Endothelial cell of umbilical vein (primary cell): Measurements from ENCODE around the gene PERM1. TPM values are rescaled to one million over a fixed set of nuclear protein-coding genes. Genes with fewer than 3 reads are reported as not detected.
"Not testable (repeated sequence)": the region's sequence is repeated elsewhere in the genome, so short reads cannot be mapped to it uniquely, and the experiment has no call there.

ENCODE experiments used
- BruUV-seq: library from RNA; stranded (reverse); fragments of 400-500 nt; replicated peaks from 2 replicates; lab custom pipeline; 2021; lab: Mats Ljungman, UMichigan
- CTCF ChIA-PET: fragments of 300-600, 350-600 bp; sonication (Branson Sonifier 250); formaldehyde crosslinking; loops from one replicate; lab custom pipeline; 2021; ENCODE audit warnings: antibody characterized with exemption, inconsistent platforms; lab: Charles Lee
- POLR2A ChIA-PET: fragments of 300-600, 350-600 bp; sonication (Branson Sonifier 250); formaldehyde crosslinking; loops from one replicate; lab custom pipeline; 2021; ENCODE audit warnings: antibody characterized with exemption, inconsistent platforms; lab: Charles Lee
- DNase-seq: peaks from one replicate; pipeline ENCODE4 v3.0.0-alpha.2; 2011; ENCODE audit warnings: low read depth, low spot score
- FAIRE-seq: peaks from 2 replicates; lab custom pipeline; 2011; peaks lifted over from hg19 to GRCh38; lab: Jason Lieb, UNC
- H2AFZ ChIP-seq: 2 replicates; pipeline ENCODE4 v1.6.0; 2012; ENCODE audit warnings: low read depth, low read length, control low read depth, inconsistent platforms
- H3K27ac ChIP-seq: 2 replicates; pipeline ENCODE4 v1.5.1; 2011; ENCODE audit warnings: low read depth, mild to moderate bottlenecking, control low read depth, low read length, moderate library complexity; ENCODE audit not compliant: insufficient read depth
- H3K27me3 ChIP-seq, 2 experiments: 2 replicates each; pipeline versions ENCODE4 v1.6.0 to v1.6.1; 2011; ENCODE audit warnings: low read length in 2 of 2, mixed read lengths in 1 of 2; ENCODE audit not compliant: control insufficient read depth in 2 of 2, insufficient read depth in 2 of 2
- H3K36me3 ChIP-seq, 2 experiments: 2 replicates in 1 of 2; 3 replicates in 1 of 2; pipeline ENCODE4 v1.5.1; 2011; ENCODE audit warnings: low read length in 2 of 2, mild to moderate bottlenecking in 1 of 2, moderate library complexity in 1 of 2; ENCODE audit not compliant: control insufficient read depth in 2 of 2, insufficient read depth in 2 of 2; ENCODE audit errors: extremely low read depth in 1 of 2
- H3K4me1 ChIP-seq: 3 replicates; pipeline ENCODE4 v1.5.1; 2011; ENCODE audit warnings: mild to moderate bottlenecking, low read length; ENCODE audit not compliant: control insufficient read depth, insufficient read depth; ENCODE audit errors: extremely low read depth
- H3K4me2 ChIP-seq: 2 replicates; pipeline ENCODE4 v1.6.1; 2011; ENCODE audit warnings: low read length, control low read depth, mixed read lengths; ENCODE audit not compliant: insufficient read depth
- H3K4me3 ChIP-seq, 3 experiments: fragments of 200-600 bp in 1 of 3; sonication (generic), shearing (Covaris generic) in 1 of 3; replicated peaks in 1 of 3; 2 replicates each; pipeline ENCODE4 v1.5.1; 2011 to 2016; ENCODE audit warnings: control low read depth in 3 of 3, low read length in 3 of 3, mild to moderate bottlenecking in 2 of 3, inconsistent platforms in 1 of 3, low read depth in 1 of 3, moderate library complexity in 1 of 3; ENCODE audit not compliant: insufficient read depth in 1 of 3
- H3K79me2 ChIP-seq: 2 replicates; pipeline ENCODE4 v1.6.0; 2012; ENCODE audit warnings: low read length, inconsistent platforms; ENCODE audit not compliant: control insufficient read depth, insufficient read depth
- H3K9ac ChIP-seq: replicated peaks from 2 replicates; pipeline ENCODE3; 2011; ENCODE audit warnings: low read length, control low read depth; ENCODE audit not compliant: insufficient read depth; ENCODE audit errors: extremely low read depth
- H3K9me1 ChIP-seq: replicated peaks from 3 replicates; pipeline ENCODE4 v1.6.0; 2011; ENCODE audit warnings: mild to moderate bottlenecking, low read length; ENCODE audit not compliant: control insufficient read depth, insufficient read depth; ENCODE audit errors: extremely low read depth
- H3K9me3 ChIP-seq: replicated peaks from 2 replicates; pipeline ENCODE4 v1.5.1; 2012; ENCODE audit warnings: low read length, inconsistent platforms; ENCODE audit not compliant: control insufficient read depth, insufficient read depth
- H4K20me1 ChIP-seq: replicated peaks from 2 replicates; pipeline ENCODE3; 2011; ENCODE audit warnings: mild to moderate bottlenecking, low read length; ENCODE audit not compliant: control insufficient read depth, insufficient read depth; ENCODE audit errors: extremely low read depth
- dilution Hi-C: fragments of 300-500 bp; cut with MboI; formaldehyde crosslinking; loops from one replicate; pipeline ENCODE4 v1.15.0; 2019; ENCODE audit warnings: low sequenced_read_pairs; ENCODE audit not compliant: extremely low pct_ligation_motif_present
- intact Hi-C: fragments of 100-400 bp; cut with micrococcal nuclease; formaldehyde crosslinking; loops from one replicate; pipeline ENCODE4 v1.10.0; 2022
- polyA plus RNA-seq, 4 experiments: library from polyadenylated mRNA; depleted of rRNA in 3 of 4; stranded (reverse) in 3 of 4; unstranded in 1 of 4; fragments of >200 nt; gene quantifications; 2 replicates each; pipeline versions ENCODE4 v1.2.1 to v1.2.3, GENCODE V29; 2011 to 2012; ENCODE audit warnings: missing spikeins in 1 of 4
- total RNA-seq: library from RNA; stranded (reverse); gene quantifications from 2 replicates; pipeline ENCODE4 v1.2.3, GENCODE V29; 2021

PERM1 gene
- total and polyA plus RNA-seq, 2 donors (not counting 3 experiments of a cell fraction or from before 2014, with no cell fraction given) = not detected

GRCh38 chr1:1018321-1018685, 36.4 kb upstream of the PERM1 start:
- H3K4me2 ChIP-seq, H3K27ac ChIP-seq, FAIRE-seq, BruUV-seq, H3K79me2 ChIP-seq, H3K9ac ChIP-seq, POLR2A ChIA-PET, DNase-seq, H3K27me3 ChIP-seq, H3K9me3 ChIP-seq, H3K4me3 ChIP-seq, intact Hi-C loops, dilution Hi-C loops, H3K36me3 ChIP-seq, H4K20me1 ChIP-seq, H3K9me1 ChIP-seq, H2AFZ ChIP-seq: not testable (repeated sequence)
- CTCF ChIA-PET = interaction anchor here (1.0 to 3.4 kb wide), 5 partner anchors 14 to 273 kb away, joined by 3 to 22 read pairs (median 10); partner anchors contain the start of gene HES4
- peaks cover 14% of the 10 kb centered on the region for H3K4me1 ChIP-seq

GRCh38 chr1:1017397-1018320, 35.8 kb upstream of the PERM1 start:
- CTCF ChIA-PET = interaction anchor here (0.7 to 3.4 kb wide), 6 partner anchors 13 to 274 kb away, joined by 3 to 22 read pairs (median 8); partner anchors contain the start of gene HES4
- H3K4me3 ChIP-seq, intact Hi-C loops, POLR2A ChIA-PET, H3K9ac ChIP-seq, dilution Hi-C loops, H2AFZ ChIP-seq, H4K20me1 ChIP-seq, H3K27me3 ChIP-seq, H3K36me3 ChIP-seq, H3K9me1 ChIP-seq, H3K79me2 ChIP-seq, DNase-seq, H3K4me2 ChIP-seq, H3K27ac ChIP-seq, H3K9me3 ChIP-seq, FAIRE-seq, BruUV-seq: not testable (repeated sequence)
- H3K4me1 ChIP-seq = peaks cover 14% of the 10 kb centered on the region
